Activated T-cell treated with anti-CD3 and anti-CD28 coated beads, Interleukin-2, amount 50 U/mL, for 72 hours (primary cell): ENCODE measurements around the gene ASMTL. TPM values are rescaled to one million over a fixed set of nuclear protein-coding genes. Genes with fewer than 3 reads are reported as not detected.
A peak's percentile ranks its signal among the peaks of the same experiment; 100 is the strongest.
"Not testable (repeated sequence)": the region's sequence is repeated elsewhere in the genome, so short reads cannot be mapped to it uniquely, and the experiment has no call there.

ENCODE experiments used
- ATAC-seq, 2 donors: fragments of 150-1000 bp; cut with Tn5 transposase; replicated peaks in 1 of 2; 2 replicates each; pipeline ENCODE4 v1.10.0; 2021; ENCODE audit warnings: moderate library complexity in 2 of 2, mild to moderate bottlenecking in 1 of 2
- DNase-seq, 2 donors: peaks; one replicate each; pipeline ENCODE4 v3.0.0; 2021 to 2022; ENCODE audit warnings: mixed read lengths in 1 of 2
- H3K27ac Mint-ChIP-seq: one replicate; pipeline ENCODE4 v1.8.0; 2022; ENCODE audit warnings: mild to moderate bottlenecking, moderate library complexity, mixed read lengths
- H3K27me3 Mint-ChIP-seq: one replicate; pipeline ENCODE4 v1.8.0; 2022; ENCODE audit warnings: low read depth, mixed read lengths
- H3K36me3 Mint-ChIP-seq, 2 donors: one replicate each; pipeline ENCODE4 v1.8.0; 2022; ENCODE audit warnings: mixed read lengths in 2 of 2, mild to moderate bottlenecking in 1 of 2; ENCODE audit not compliant: insufficient read depth in 2 of 2
- H3K4me1 Mint-ChIP-seq: one replicate; pipeline ENCODE4 v1.8.0; 2022; ENCODE audit warnings: low read depth, mixed read lengths
- H3K4me3 Mint-ChIP-seq, 2 donors: one replicate each; pipeline ENCODE4 v1.8.0; 2022; ENCODE audit warnings: mild to moderate bottlenecking in 2 of 2, mixed read lengths in 2 of 2, moderate library complexity in 2 of 2
- H3K9me3 Mint-ChIP-seq, 2 donors: one replicate each; pipeline ENCODE4 v1.8.0; 2022; ENCODE audit warnings: mixed read lengths in 2 of 2
- total RNA-seq, 2 donors: library from RNA; stranded (reverse); gene quantifications; one replicate each; pipeline ENCODE4 v1.2.3, GENCODE V29; 2022

Gene ASMTL
- total RNA-seq, 2 donors from 2014 or later: 70.4 to 101 TPM

GRCh38 chrX:1448573-1449001 is 4.1 kb downstream of the ASMTL start:
- ATAC-seq: not testable (repeated sequence)

GRCh38 chrX:1447969-1448572 is 4.6 kb downstream of the ASMTL start:
- not testable (repeated sequence) for H3K4me3 Mint-ChIP-seq, H3K27me3 Mint-ChIP-seq, ATAC-seq, DNase-seq, H3K27ac Mint-ChIP-seq
- peaks cover 55 to 56% of the 10 kb centered on the region in 2 donors for H3K36me3 Mint-ChIP-seq
- peaks cover 18% of the 10 kb centered on the region for H3K4me1 Mint-ChIP-seq
- H3K9me3 Mint-ChIP-seq: peaks cover 24 to 45% of the 10 kb centered on the region in 2 donors

More at GRCh38 chrX:1448573-1449001, 4.1 kb downstream of the ASMTL start:
- not testable (repeated sequence) for DNase-seq, H3K4me3 Mint-ChIP-seq, H3K27me3 Mint-ChIP-seq
- Mint-ChIP-seq H3K36me3 (peaks cover 51 to 53% of the 10 kb centered on the region in 2 donors), H3K27ac (peak overlapping the region; percentile 25), H3K9me3 (peaks cover 24 to 42% of the 10 kb centered on the region in 2 donors), H3K4me1 (peaks cover 18% of the 10 kb centered on the region)

- peak in 1 of 2 donors; percentile 49 for ATAC-seq
- peak in 1 of 2 donors; percentile 2 for DNase-seq
- Mint-ChIP-seq H3K9me3 (peaks cover 24 to 47% of the 10 kb centered on the region in 2 donors), H3K27ac (peak overlapping the region; percentile 24), H3K4me1 (peaks cover 17% of the 10 kb centered on the region), H3K36me3 (peaks cover 58 to 59% of the 10 kb centered on the region in 2 donors)
- not testable (repeated sequence) for H3K4me3 Mint-ChIP-seq, H3K27me3 Mint-ChIP-seq
Measured at GRCh38 chrX:1446984-1447968, 5.4 kb downstream of the ASMTL start.

- Mint-ChIP-seq H3K27me3 (no peaks in the 10 kb centered on the region), H3K27ac (peak overlapping the region; percentile 70), H3K4me3 (no peak overlapping the region), H3K4me1 (peaks cover 3% of the 10 kb centered on the region), H3K9me3 (peaks cover 21 to 44% of the 10 kb centered on the region in 2 donors), H3K36me3 (peaks cover 55 to 56% of the 10 kb centered on the region in 2 donors)
- ATAC-seq: peak in 1 of 2 donors; percentile 20
- no peak for DNase-seq
Measured at GRCh38 chrX:1444561-1445500, 7.9 kb downstream of the ASMTL start.

- peaks cover 42 to 52% of the 10 kb centered on the region in 2 donors for H3K36me3 Mint-ChIP-seq
- H3K4me1 Mint-ChIP-seq: no peaks in the 10 kb centered on the region
- H3K9me3 Mint-ChIP-seq: peaks cover 10 to 32% of the 10 kb centered on the region in 2 donors
- no peak overlapping the region for H3K27ac Mint-ChIP-seq
- ATAC-seq (no peak), DNase-seq (no peak)
- no peaks in the 10 kb centered on the region for H3K27me3 Mint-ChIP-seq
- H3K4me3 Mint-ChIP-seq: no peak overlapping the region
Measured at GRCh38 chrX:1443496-1444075, 9.1 kb downstream of the ASMTL start.

GRCh38 chrX:1442724-1443367 is 9.9 kb downstream of the ASMTL start:
- no peak overlapping the region for H3K27ac Mint-ChIP-seq
- H3K36me3 Mint-ChIP-seq: peaks cover 35 to 48% of the 10 kb centered on the region in 2 donors
- DNase-seq: no peak

GRCh38 chrX:1442016-1442665 is 10.6 kb downstream of the ASMTL start:
- DNase-seq (no peak), ATAC-seq (no peak)
- no peaks in the 10 kb centered on the region for H3K4me1 Mint-ChIP-seq
- H3K36me3 Mint-ChIP-seq: peaks cover 33 to 55% of the 10 kb centered on the region in 2 donors
- H3K4me3 Mint-ChIP-seq: no peak overlapping the region
- H3K27ac Mint-ChIP-seq: no peak overlapping the region
- no peaks in the 10 kb centered on the region for H3K27me3 Mint-ChIP-seq
- peaks cover 2 to 18% of the 10 kb centered on the region in 2 donors for H3K9me3 Mint-ChIP-seq

More at GRCh38 chrX:1442724-1443367, 9.9 kb downstream of the ASMTL start:
- no peaks in the 10 kb centered on the region for H3K27me3 Mint-ChIP-seq
- no peak for ATAC-seq
- no peaks in the 10 kb centered on the region for H3K4me1 Mint-ChIP-seq
- H3K4me3 Mint-ChIP-seq: no peak overlapping the region
- peaks cover 4 to 24% of the 10 kb centered on the region in 2 donors for H3K9me3 Mint-ChIP-seq

- Mint-ChIP-seq H3K27me3 (no peaks in the 10 kb centered on the region), H3K27ac (no peak overlapping the region), H3K4me3 (no peak overlapping the region), H3K4me1 (no peaks in the 10 kb centered on the region), H3K36me3 (peaks cover 33 to 49% of the 10 kb centered on the region in 2 donors), H3K9me3 (peaks cover 2 to 16% of the 10 kb centered on the region in 2 donors)
- ATAC-seq (no peak), DNase-seq (no peak)
Measured at GRCh38 chrX:1440506-1440905, 12.2 kb downstream of the ASMTL start.

GRCh38 chrX:1435241-1435895 is 17.3 kb downstream of the ASMTL start:
- no peak for ATAC-seq
- Mint-ChIP-seq H3K27ac (no peak overlapping the region), H3K4me1 (no peaks in the 10 kb centered on the region), H3K27me3 (no peaks in the 10 kb centered on the region), H3K9me3 (no peaks in the 10 kb centered on the region), H3K4me3 (no peak overlapping the region), H3K36me3 (peaks cover 12 to 25% of the 10 kb centered on the region in 2 donors)
- no peak for DNase-seq

GRCh38 chrX:1434871-1435240 is 17.9 kb downstream of the ASMTL start:
- DNase-seq (no peak), ATAC-seq (no peak)
- Mint-ChIP-seq H3K4me1 (no peaks in the 10 kb centered on the region), H3K9me3 (no peaks in the 10 kb centered on the region), H3K27me3 (no peaks in the 10 kb centered on the region), H3K36me3 (peaks cover 12 to 26% of the 10 kb centered on the region in 2 donors), H3K4me3 (no peak overlapping the region), H3K27ac (no peak overlapping the region)
